Vagina (tissue), 2 donors: ENCODE results near the gene GCSAM. TPM values are rescaled to one million over a fixed set of nuclear protein-coding genes. Genes with fewer than 3 reads are reported as not detected.

Source experiments
- DNase-seq, 2 donors: peaks; one replicate each; pipeline ENCODE4 v3.0.0-alpha.2; 2017; ENCODE audit errors: extremely low spot score in 2 of 2
- H3K27ac ChIP-seq: fragments of 200-600 bp; sonication (generic); one replicate; pipeline ENCODE4 v1.5.1; 2019
- H3K27me3 ChIP-seq: fragments of 200-600 bp; sonication (generic); one replicate; pipeline ENCODE4 v1.5.1; 2019
- H3K36me3 ChIP-seq, 2 donors: fragments of 200-600 bp; sonication (generic); one replicate each; pipeline ENCODE4 v1.5.1; 2017 to 2019
- H3K4me1 ChIP-seq: fragments of 200-600 bp; sonication (generic); one replicate; pipeline ENCODE4 v1.5.1; 2019
- H3K4me3 ChIP-seq, 2 donors: fragments of 200-600 bp; sonication (generic); 1 replicate in 1 of 2; 2 replicates in 1 of 2; pipeline ENCODE4 v1.5.1; 2016 to 2019
- H3K9me3 ChIP-seq: fragments of 200-600 bp; sonication (generic); one replicate; pipeline ENCODE4 v1.5.1; 2019
- POLR2A ChIP-seq, 2 donors: fragments of 450-650 bp; IDR thresholded peaks; one replicate each; pipeline ENCODE4 v1.6.1; 2017; ENCODE audit warnings: antibody characterized with exemption in 2 of 2, mild to moderate bottlenecking in 2 of 2, moderate library complexity in 2 of 2
- POLR2AphosphoS5 ChIP-seq, 2 donors: sonication (generic); formaldehyde crosslinking; IDR thresholded peaks; one replicate each; pipeline ENCODE4 v1.9.0; 2017; ENCODE audit warnings: antibody characterized with exemption in 2 of 2, mild to moderate bottlenecking in 2 of 2, low read depth in 1 of 2; ENCODE audit not compliant: insufficient read depth in 1 of 2
- intact Hi-C: fragments of 100-400 bp; cut with DNase I; formaldehyde crosslinking; loops from one replicate; pipeline ENCODE4 v1.15.1; 2023
- total RNA-seq: library from RNA; depleted of rRNA; stranded (reverse); fragments of >200 nt; gene quantifications from one replicate; pipeline ENCODE4 v1.2.3, GENCODE V29; 2016
- TF ChIP-seq, protein P1 (sequence below), 3 experiments: fragments of 450-650 bp in 2 of 3; fragments of 200-600 bp in 1 of 3; sonication (generic) in 1 of 3; IDR thresholded peaks; one replicate each; pipeline ENCODE4 v1.5.1; 2017 to 2019; ENCODE audit warnings: antibody characterized with exemption in 3 of 3, mild to moderate bottlenecking in 2 of 3, moderate library complexity in 2 of 3

GCSAM gene
- total RNA-seq, 1 donor from 2014 or later: 1.5 TPM

GRCh38 chr3:112086076-112086854 lies 46.8 kb downstream of the GCSAM start, which contains the start of gene C3orf52:
C3orf52 (plus strand) TSS chr3:112086389; CDS start chr3:112086408, 19 bp downstream.
- intact Hi-C loops: no loop called here
- Histone ChIP-seq H3K4me1 (peaks cover 23% of the 10 kb centered on the region), H3K9me3 (no peaks in the 10 kb centered on the region), H3K27me3 (no peaks in the 10 kb centered on the region), H3K27ac (peak within 1 kb of the TSS; percentile 75), H3K4me3 (peak within 1 kb of the TSS; percentile 56 to 58), H3K36me3 (no peaks in the 10 kb centered on the region)
- no peak for DNase-seq
- TF ChIP-seq POLR2AphosphoS5 (IDR thresholded peaks at IDR 0.05; ENCODE audit: insufficient read depth in 1 of 2, low read depth in 1 of 2): peak in 1 of 2 donors; percentile 71
- TF ChIP-seq, protein P1, sequence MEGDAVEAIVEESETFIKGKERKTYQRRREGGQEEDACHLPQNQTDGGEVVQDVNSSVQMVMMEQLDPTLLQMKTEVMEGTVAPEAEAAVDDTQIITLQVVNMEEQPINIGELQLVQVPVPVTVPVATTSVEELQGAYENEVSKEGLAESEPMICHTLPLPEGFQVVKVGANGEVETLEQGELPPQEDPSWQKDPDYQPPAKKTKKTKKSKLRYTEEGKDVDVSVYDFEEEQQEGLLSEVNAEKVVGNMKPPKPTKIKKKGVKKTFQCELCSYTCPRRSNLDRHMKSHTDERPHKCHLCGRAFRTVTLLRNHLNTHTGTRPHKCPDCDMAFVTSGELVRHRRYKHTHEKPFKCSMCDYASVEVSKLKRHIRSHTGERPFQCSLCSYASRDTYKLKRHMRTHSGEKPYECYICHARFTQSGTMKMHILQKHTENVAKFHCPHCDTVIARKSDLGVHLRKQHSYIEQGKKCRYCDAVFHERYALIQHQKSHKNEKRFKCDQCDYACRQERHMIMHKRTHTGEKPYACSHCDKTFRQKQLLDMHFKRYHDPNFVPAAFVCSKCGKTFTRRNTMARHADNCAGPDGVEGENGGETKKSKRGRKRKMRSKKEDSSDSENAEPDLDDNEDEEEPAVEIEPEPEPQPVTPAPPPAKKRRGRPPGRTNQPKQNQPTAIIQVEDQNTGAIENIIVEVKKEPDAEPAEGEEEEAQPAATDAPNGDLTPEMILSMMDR (IDR thresholded peaks at IDR 0.05): no peak
- no peak for TF ChIP-seq POLR2A (IDR thresholded peaks at IDR 0.05)

DNA sequence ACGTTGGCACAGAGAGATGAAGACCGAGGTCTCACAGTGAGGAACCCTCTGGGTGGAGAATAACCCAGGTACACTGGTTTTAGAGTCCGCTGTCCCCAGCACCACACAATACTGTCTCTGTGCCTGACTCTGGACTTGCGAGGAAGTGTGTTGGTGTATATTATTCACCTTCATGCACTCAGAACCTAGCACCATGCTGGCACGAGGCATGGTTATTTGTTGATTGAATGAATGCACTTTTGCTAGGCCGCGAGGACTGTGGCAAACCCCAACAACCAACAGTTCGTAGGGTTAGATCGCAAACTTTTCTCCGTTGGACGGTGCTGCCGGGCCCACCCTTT lies 47.3 kb downstream of the GCSAM start:
- Histone ChIP-seq H3K27ac (no peak overlapping the region), H3K9me3 (no peaks in the 10 kb centered on the region), H3K4me1 (peaks cover 23% of the 10 kb centered on the region), H3K27me3 (no peaks in the 10 kb centered on the region), H3K36me3 (no peaks in the 10 kb centered on the region), H3K4me3 (peak overlapping the region; percentile 56 to 58)
- TF ChIP-seq, protein P1 (IDR thresholded peaks at IDR 0.05): no peak
- TF ChIP-seq POLR2A (IDR thresholded peaks at IDR 0.05) (no peak), POLR2AphosphoS5 (IDR thresholded peaks at IDR 0.05; ENCODE audit: insufficient read depth in 1 of 2, low read depth in 1 of 2) (no peak)
- DNase-seq: no peak
- intact Hi-C loops: no loop called here

DNA sequence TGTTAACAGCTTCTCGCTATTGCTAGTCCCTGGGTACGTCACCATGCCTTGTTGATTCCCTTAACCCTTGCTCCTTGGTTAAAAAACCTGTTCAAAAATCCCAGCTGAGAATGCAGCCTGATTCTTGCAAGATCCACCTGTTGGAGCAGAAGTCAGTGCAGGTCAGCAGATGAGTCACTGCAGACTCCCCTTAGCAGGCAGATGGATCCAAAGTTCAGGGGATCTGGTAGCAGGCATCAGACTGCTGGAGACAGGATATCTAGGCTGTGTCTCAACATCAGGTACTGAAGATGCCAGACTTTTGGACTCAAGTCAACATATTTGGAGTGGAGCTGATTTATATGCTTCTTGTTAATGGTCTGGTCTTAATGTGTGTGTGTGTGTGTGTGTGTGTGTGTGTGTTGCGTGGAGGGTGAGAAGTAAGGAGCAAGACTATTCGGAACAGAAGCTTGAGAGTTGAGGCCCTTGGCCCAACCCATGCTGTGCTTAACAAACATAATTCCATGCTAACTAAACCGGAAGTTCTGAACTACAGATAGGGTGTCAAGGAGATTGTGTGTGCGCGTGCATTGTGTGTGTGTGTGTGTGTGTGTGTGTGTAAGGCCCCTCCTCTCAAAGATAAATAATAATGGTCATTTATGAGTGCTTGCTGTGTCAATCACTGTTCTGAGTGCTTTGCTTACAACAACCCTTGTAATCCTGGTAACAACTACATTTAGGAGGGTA lies 47.9 kb downstream of the GCSAM start:
- no peaks in the 10 kb centered on the region for H3K27me3 ChIP-seq
- no peak overlapping the region for H3K4me3 ChIP-seq
- intact Hi-C loops: no loop called here
- no peak overlapping the region for H3K27ac ChIP-seq
- no peaks in the 10 kb centered on the region for H3K9me3 ChIP-seq
- DNase-seq: no peak
- peaks cover 23% of the 10 kb centered on the region for H3K4me1 ChIP-seq
- TF ChIP-seq POLR2AphosphoS5 (IDR thresholded peaks at IDR 0.05; ENCODE audit: insufficient read depth in 1 of 2, low read depth in 1 of 2) (no peak), POLR2A (IDR thresholded peaks at IDR 0.05) (no peak)
- TF ChIP-seq, protein P1 (IDR thresholded peaks at IDR 0.05): no peak
- no peaks in the 10 kb centered on the region for H3K36me3 ChIP-seq

DNA sequence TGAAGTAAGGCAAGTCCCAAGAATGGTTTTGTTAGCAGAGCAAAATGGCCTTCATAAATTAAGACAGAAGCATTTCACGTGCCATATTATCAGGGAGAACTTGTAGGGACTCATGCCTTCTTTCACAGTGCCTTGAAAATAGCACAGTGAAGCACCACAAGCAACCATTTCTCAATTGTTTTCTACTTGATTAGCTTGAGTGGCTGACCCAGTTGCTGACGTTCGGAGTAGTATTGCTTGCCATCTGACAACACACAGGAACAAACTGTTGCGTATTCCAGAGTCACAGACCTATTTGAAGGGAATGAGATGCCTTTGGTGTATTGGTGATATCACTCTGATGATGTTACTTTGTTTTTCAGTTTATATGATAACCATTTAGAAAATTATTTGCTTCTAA lies 49.8 kb downstream of the GCSAM start:
- no peaks in the 10 kb centered on the region for H3K27me3 ChIP-seq
- no peaks in the 10 kb centered on the region for H3K36me3 ChIP-seq
- no peak for DNase-seq
- intact Hi-C loops: no loop called here
- no peak overlapping the region for H3K27ac ChIP-seq
- peaks cover 23% of the 10 kb centered on the region for H3K4me1 ChIP-seq
- no peaks in the 10 kb centered on the region for H3K9me3 ChIP-seq
- no peak overlapping the region for H3K4me3 ChIP-seq
- no peak for TF ChIP-seq POLR2AphosphoS5 (IDR thresholded peaks at IDR 0.05; ENCODE audit: insufficient read depth in 1 of 2, low read depth in 1 of 2)
- TF ChIP-seq, protein P1 (IDR thresholded peaks at IDR 0.05): no peak
- TF ChIP-seq POLR2A (IDR thresholded peaks at IDR 0.05): no peak
